ENCODE data around the gene BCO2.

DNA sequence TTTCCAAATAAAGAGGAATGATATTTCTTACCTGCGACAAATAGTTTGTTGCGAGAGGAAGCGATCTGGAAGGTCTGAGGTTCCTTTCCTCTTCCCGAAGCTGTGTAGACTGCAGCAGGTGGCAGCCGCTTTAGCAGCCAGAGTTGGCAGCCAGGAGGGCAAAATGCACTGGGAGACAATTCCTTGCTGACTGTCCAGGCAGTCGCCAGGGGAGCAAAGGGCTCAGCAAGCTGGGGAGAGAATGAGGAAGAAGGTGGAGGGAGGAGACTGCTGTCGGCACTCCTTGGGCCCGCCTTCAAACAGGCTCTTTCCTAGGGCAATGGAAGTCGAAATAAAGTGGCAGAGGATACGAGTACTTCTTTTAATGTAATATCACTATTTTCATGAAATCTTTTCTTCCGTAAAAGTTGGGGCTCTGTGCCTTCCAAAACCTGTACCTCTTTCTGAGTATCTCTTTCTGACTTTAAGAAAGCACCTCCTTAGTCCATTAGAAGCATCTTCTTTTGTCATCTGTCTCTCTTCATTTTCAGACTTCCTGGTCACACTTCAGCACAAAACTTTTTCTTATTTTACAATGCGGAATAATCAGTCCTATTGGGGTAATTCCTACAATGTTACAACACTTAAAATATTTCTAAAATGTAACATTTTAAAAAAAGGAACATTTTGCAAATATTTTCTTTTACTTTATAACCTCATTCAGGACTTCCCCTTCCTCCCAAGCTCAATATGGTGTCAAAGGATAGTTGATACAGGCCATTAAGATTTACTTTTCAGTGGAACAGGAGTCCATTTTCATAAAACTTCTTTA lies 11.2 kb upstream of the BCO2 start, which contains the start of gene IL18:
- TF ChIP-seq, protein P1, sequence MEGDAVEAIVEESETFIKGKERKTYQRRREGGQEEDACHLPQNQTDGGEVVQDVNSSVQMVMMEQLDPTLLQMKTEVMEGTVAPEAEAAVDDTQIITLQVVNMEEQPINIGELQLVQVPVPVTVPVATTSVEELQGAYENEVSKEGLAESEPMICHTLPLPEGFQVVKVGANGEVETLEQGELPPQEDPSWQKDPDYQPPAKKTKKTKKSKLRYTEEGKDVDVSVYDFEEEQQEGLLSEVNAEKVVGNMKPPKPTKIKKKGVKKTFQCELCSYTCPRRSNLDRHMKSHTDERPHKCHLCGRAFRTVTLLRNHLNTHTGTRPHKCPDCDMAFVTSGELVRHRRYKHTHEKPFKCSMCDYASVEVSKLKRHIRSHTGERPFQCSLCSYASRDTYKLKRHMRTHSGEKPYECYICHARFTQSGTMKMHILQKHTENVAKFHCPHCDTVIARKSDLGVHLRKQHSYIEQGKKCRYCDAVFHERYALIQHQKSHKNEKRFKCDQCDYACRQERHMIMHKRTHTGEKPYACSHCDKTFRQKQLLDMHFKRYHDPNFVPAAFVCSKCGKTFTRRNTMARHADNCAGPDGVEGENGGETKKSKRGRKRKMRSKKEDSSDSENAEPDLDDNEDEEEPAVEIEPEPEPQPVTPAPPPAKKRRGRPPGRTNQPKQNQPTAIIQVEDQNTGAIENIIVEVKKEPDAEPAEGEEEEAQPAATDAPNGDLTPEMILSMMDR (IDR thresholded peaks at IDR 0.05; ENCODE audit: poor library complexity) = no peak
- no peak for TF ChIP-seq EZH2phosphoT487 (IDR thresholded peaks at IDR 0.05; ENCODE audit: low read depth, severe bottlenecking, unreplicated experiment)
